Stimulated activated naive CD8-positive, alpha-beta T cell treated with anti-CD3 and anti-CD28 coated beads, Interleukin-15, amount 100 ng/mL, for 72 hours (primary cell): ENCODE measurements around the gene KIR2DL1.
"Not testable (repeated sequence)": the region's sequence is repeated elsewhere in the genome, so short reads cannot be mapped to it uniquely, and the experiment has no call there.

ENCODE experiments used
- ATAC-seq: fragments of 150-1000 bp; cut with Tn5 transposase; 2 replicates; pipeline ENCODE4 v1.10.0; 2021; ENCODE audit warnings: mild to moderate bottlenecking, moderate library complexity
- DNase-seq, 2 donors: peaks; one replicate each; pipeline ENCODE4 v3.0.0; 2021 to 2022
- H3K27ac Mint-ChIP-seq, 2 donors: one replicate each; pipeline ENCODE4 v1.8.0; 2022; ENCODE audit warnings: mild to moderate bottlenecking in 2 of 2, mixed read lengths in 2 of 2, moderate library complexity in 2 of 2
- H3K27me3 Mint-ChIP-seq: one replicate; pipeline ENCODE4 v1.8.0; 2022; ENCODE audit warnings: mixed read lengths
- H3K4me1 Mint-ChIP-seq: one replicate; pipeline ENCODE4 v1.8.0; 2022; ENCODE audit warnings: mild to moderate bottlenecking, mixed read lengths
- H3K4me3 Mint-ChIP-seq, 2 donors: one replicate each; pipeline ENCODE4 v1.8.0; 2022; ENCODE audit warnings: mild to moderate bottlenecking in 2 of 2, mixed read lengths in 2 of 2, moderate library complexity in 1 of 2
- H3K9me3 Mint-ChIP-seq, 2 donors: one replicate each; pipeline ENCODE4 v1.8.0; 2022; ENCODE audit warnings: mixed read lengths in 2 of 2

KIR2DL1 gene

DNA sequence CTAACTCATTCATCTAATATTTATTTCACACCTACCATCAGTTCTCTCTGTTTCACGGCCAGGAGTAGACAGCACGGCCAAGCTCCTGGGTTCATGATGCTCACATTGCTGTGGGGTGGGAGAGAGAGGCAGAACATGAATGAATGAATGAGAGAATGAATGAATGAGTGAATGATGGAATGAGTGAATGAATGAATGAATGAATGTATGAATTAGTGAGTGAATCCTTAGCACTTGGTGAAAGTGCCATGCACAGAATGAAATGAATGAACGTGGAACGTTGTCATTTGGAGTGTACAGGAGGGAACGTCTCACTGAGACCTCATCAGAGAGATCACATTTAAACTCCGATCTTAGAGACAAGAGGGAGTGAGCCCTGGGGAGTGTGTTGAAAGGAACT is 21.9 kb downstream of the KIR2DL1 start:
- no peak for ATAC-seq
- Mint-ChIP-seq H3K4me1 (peaks cover 8% of the 10 kb centered on the region), H3K9me3 (no peaks in the 10 kb centered on the region), H3K4me3 (no peak overlapping the region), H3K27ac (no peak overlapping the region), H3K27me3 (peaks cover 6% of the 10 kb centered on the region)
- DNase-seq: no peak

DNA sequence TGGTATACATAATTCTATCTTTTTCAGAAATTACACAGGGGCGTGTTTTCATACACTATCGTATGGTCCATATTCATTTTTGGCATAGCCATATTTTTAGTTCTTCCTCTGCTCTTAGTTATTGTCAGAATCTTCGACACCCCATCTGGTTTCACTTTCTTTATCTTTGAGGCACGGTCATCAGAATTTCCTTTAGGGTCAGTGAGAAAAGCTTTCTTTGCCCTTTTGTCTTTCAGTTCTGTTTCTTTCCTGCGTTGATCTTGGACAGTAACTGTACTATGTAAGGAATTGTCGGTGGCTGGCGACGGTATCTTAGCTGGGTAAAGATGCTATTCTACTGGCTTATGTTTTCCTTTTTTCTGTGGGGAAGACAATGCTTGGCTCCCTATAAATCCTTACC is 23.2 kb downstream of the KIR2DL1 start:
- ATAC-seq (no peak), DNase-seq (no peak)
- Mint-ChIP-seq H3K27me3 (no peaks in the 10 kb centered on the region), H3K4me1 (peaks cover 8% of the 10 kb centered on the region), H3K4me3 (peak overlapping the region; percentile 61 to 81), H3K27ac (peak overlapping the region; percentile 66 to 85), H3K9me3 (no peaks in the 10 kb centered on the region)

DNA sequence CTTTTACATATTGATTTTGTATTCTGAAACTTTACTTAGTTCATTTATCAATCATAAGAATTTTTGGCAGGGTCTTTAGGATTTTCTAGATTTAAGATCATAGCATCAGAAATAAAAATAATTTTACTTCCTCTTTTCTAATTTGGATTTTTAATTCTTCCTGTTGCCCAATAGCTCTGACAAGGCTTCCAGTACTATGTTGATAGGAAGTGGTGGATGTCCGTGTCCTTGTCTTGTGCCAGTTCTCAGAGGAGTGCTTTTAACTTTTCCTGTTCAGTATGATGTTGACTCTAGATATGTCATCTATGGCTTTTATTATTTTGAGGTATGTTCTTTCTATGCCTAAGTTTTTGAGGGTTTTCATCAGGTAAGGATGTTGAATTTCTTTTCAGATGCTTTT is 26.2 kb downstream of the KIR2DL1 start:
- H3K4me1 Mint-ChIP-seq: peaks cover 8% of the 10 kb centered on the region
- DNase-seq: no peak
- ATAC-seq: no peak
- H3K27ac Mint-ChIP-seq: no peak overlapping the region
- H3K27me3 Mint-ChIP-seq: no peaks in the 10 kb centered on the region
- H3K9me3 Mint-ChIP-seq: no peaks in the 10 kb centered on the region
- H3K4me3 Mint-ChIP-seq: no peak overlapping the region

DNA sequence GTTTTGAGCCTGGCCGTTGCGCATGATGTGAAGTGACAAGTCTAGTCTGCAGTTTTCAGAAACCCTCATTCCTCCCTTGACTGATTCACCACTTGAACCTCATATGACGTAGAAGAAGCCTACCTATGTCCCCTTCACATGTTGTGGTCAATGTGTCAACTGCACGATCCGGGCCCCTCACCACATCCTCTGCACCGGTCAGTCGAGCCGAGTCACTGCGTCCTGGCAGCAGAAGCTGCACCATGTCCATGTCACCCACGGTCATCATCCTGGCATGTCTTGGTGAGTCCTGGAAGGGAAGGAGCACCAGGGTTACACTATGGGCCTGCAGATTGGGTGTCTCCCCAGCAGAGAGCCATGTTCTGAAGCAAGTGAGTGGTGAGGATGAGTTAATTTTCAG is 33.8 kb downstream of the KIR2DL1 start, which contains the start of gene KIR2DL4:
KIR2DL4 (plus strand) TSS at position 201 of the 400 bp plus-strand sequence; CDS start at position 243, 42 bp downstream.
- no peaks in the 10 kb centered on the region for H3K9me3 Mint-ChIP-seq
- no peak within 1 kb of the TSS for H3K27ac Mint-ChIP-seq
- no peak for ATAC-seq
- DNase-seq: no peak
- H3K27me3 Mint-ChIP-seq: peaks cover 29% of the 10 kb centered on the region
- no peak within 1 kb of the TSS for H3K4me3 Mint-ChIP-seq
- no peaks in the 10 kb centered on the region for H3K4me1 Mint-ChIP-seq

DNA sequence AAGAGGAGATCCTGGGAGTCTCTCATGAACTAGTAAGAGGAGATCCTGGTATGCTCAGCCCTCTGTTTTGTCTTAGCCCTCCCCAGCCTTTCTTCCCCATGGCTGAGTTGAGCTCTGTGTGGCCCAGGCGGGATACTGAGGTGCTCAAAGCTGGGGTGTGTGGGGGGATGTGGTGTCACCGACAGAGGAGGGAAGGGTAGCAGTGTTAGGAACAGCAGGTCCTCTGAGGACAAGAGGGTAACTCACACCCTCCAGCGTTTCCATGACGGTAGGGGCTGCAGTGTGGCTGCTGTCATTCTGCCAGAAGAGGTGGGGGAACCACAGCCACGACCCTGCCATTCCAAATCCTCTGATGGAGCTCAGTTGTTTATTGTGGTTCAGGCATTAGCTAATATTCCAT is 34.5 kb downstream of the KIR2DL1 start:
- ATAC-seq (no peak), DNase-seq (no peak)
- Mint-ChIP-seq H3K27ac (no peak overlapping the region), H3K4me3 (no peak overlapping the region), H3K27me3 (peaks cover 33% of the 10 kb centered on the region), H3K9me3 (no peaks in the 10 kb centered on the region), H3K4me1 (no peaks in the 10 kb centered on the region)

DNA sequence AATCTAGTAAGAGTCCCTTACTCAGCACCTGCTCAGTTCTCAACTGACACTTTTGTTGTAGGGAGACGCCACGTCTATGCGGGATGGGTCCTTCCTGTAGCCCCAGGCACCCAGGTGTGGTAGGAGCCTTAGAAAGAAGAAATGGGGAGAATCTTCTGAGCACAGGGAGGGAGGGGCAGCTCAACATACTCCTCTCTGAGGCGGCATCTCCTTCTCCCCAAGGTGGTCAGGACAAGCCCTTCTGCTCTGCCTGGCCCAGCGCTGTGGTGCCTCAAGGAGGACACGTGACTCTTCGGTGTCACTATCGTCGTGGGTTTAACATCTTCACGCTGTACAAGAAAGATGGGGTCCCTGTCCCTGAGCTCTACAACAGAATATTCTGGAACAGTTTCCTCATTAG is 35.0 kb downstream of the KIR2DL1 start:
- DNase-seq: no peak
- Mint-ChIP-seq H3K4me3 (no peak overlapping the region), H3K9me3 (no peaks in the 10 kb centered on the region), H3K27me3 (peaks cover 37% of the 10 kb centered on the region), H3K27ac (no peak overlapping the region), H3K4me1 (no peaks in the 10 kb centered on the region)
- no peak for ATAC-seq

DNA sequence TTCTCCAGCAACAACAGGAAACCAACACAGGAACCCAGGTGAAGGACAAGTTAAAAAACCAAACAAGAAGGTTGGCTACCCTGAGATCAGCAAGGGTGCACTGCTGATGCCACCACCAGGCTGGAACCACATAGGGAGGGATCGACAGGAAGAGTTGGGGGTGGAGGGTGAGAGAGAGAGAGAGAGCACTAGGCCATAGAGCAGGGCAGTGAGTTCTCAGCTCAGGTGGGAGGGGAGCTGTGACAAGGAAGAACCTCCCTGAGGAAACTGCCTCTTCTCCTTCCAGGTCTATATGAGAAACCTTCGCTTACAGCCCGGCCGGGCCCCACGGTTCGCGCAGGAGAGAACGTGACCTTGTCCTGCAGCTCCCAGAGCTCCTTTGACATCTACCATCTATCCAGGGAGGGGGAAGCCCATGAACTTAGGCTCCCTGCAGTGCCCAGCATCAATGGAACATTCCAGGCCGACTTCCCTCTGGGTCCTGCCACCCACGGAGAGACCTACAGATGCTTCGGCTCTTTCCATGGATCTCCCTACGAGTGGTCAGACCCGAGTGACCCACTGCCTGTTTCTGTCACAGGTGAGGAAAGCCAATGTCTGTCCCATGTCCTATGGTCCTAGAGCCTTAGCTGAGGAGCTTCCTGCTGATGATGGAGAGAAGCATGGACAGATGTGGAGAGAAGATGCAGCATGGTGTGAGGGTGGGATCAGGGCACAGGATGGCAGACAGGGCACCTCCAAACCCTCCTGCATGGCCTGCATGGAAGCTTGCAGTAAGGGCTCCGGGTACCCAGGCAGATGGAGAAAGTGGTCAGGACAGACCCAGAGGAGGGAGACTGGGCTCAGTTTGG is 36.3 kb downstream of the KIR2DL1 start:
- Mint-ChIP-seq H3K27me3 (peaks cover 41% of the 10 kb centered on the region), H3K4me3 (no peak overlapping the region), H3K27ac (no peak overlapping the region), H3K9me3 (peaks cover 0 to 7% of the 10 kb centered on the region in 2 donors), H3K4me1 (no peaks in the 10 kb centered on the region)
- ATAC-seq (no peak), DNase-seq (no peak)

DNA sequence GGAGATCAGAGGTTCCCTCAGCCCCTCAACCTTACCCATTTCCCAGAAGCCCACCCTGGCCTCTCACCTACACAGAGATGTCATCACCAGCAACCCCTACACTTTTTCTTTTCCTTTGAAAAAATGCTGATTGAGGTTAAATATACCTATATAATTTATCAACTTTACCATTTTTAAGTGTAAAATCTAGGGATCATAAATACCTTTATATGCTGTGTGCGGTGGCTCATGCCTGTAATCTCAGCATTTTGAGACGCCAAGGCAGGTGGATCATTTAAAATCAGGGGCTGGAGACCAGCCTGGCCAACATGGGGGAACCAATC is 36.9 kb downstream of the KIR2DL1 start:
- H3K27ac Mint-ChIP-seq: no peak overlapping the region
- no peak for ATAC-seq
- H3K27me3 Mint-ChIP-seq: peaks cover 41% of the 10 kb centered on the region
- no peak for DNase-seq
- H3K9me3 Mint-ChIP-seq: peaks cover 0 to 7% of the 10 kb centered on the region in 2 donors
- no peaks in the 10 kb centered on the region for H3K4me1 Mint-ChIP-seq
- no peak overlapping the region for H3K4me3 Mint-ChIP-seq

DNA sequence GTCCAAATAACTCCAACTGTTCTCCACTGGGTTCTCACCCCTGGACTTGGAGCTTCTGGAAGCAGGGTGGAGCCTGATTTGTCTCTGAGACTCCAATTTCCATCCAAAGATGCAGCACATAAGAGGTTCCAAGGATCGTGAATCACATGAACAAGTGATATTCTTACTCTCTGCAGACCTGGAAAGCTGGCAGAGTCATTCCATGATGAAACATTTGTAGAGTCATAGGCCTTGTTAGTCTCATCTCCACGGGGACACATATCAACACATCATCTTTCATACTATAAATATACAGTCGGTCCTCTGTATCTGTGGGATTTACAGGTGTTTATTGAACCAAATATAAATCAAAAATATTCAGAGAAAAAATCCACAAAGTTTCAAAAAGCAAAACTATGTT is 45.0 kb downstream of the KIR2DL1 start:
- H3K27me3 Mint-ChIP-seq: peaks cover 16% of the 10 kb centered on the region
- not testable (repeated sequence) for H3K4me3 Mint-ChIP-seq, H3K27ac Mint-ChIP-seq, ATAC-seq, DNase-seq, H3K4me1 Mint-ChIP-seq
- peaks cover 0 to 19% of the 10 kb centered on the region in 2 donors for H3K9me3 Mint-ChIP-seq

DNA sequence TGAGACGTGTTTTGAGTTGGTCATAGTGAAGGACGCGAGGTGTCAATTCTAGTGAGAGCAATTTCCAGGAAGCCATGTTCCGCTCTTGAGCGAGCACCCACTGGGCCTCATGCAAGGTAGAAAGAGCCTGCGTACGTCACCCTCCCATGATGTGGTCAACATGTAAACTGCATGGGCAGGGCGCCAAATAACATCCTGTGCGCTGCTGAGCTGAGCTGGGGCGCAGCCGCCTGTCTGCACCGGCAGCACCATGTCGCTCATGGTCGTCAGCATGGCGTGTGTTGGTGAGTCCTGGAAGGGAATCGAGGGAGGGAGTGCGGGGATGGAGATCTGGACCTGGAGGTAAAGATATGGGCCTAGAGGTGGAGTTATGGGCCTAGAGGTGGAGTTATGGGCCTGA is 46.7 kb downstream of the KIR2DL1 start, which contains the start of gene KIR3DL1:
KIR3DL1 (plus strand) TSS at position 218 of the 400 bp plus-strand sequence.
- not testable (repeated sequence) for H3K4me1 Mint-ChIP-seq, H3K27ac Mint-ChIP-seq, DNase-seq, ATAC-seq, H3K4me3 Mint-ChIP-seq
- Mint-ChIP-seq H3K9me3 (peaks cover 0 to 12% of the 10 kb centered on the region in 2 donors), H3K27me3 (peaks cover 21% of the 10 kb centered on the region)

DNA sequence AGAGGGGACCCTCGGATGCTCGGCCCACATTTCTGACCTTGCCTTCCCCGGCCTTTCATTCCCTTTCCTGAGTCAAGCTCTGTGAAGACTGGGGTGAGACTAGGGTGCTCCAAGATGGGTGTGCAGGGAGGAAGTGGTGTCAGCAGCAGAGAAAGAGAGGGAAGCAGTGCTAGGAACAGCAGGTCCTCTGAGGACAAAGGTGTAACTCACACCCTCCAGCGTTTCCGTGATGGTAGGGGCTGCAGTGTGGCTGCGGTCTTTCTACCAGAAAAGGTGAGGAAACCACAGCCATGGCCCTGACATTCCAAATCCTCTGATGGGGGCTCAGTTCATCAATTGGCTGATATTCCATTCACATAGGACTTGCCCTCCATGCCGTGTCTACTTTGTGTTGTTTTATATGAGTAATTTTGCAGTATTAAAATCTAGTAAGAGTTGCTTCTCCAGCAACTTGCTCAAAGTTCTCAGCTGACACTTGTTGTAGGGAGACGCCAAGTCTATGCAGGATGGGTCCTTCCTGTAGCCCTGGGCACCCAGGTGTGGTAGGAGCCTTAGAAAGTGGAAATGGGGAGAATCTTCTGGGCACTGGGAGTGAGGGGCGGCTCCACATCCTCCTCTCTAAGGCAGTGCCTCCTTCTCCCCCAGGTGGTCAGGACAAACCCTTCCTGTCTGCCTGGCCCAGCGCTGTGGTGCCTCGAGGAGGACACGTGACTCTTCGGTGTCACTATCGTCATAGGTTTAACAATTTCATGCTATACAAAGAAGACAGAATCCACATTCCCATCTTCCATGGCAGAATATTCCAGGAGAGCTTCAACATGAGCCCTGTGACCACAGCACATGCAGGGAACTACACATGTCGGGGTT is 48.3 kb downstream of the KIR2DL1 start:
- no peaks in the 10 kb centered on the region for H3K9me3 Mint-ChIP-seq
- H3K4me1 Mint-ChIP-seq: no peaks in the 10 kb centered on the region
- no peak for ATAC-seq
- H3K27me3 Mint-ChIP-seq: peaks cover 24% of the 10 kb centered on the region
- H3K4me3 Mint-ChIP-seq: no peak overlapping the region
- DNase-seq: no peak
- no peak overlapping the region for H3K27ac Mint-ChIP-seq

DNA sequence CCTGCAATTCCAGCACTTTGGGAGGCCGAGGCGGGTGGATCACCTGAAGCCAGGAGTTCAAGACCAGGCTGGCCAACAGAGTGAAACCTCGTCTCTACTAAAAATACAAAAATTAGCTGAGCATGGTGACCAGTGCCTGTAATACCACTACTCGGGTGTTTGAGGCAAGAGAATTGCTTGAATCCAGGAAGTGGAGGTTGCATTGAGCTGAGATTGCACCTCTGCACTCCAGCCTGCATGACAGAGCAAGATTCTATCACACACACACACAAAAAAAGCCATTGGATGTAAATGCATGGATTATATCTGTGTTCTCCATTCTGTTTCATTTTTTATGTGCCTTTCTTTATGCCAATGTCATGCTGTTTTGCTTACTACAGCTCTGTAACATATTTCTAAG is 54.8 kb downstream of the KIR2DL1 start:
- not testable (repeated sequence) for H3K4me3 Mint-ChIP-seq, H3K4me1 Mint-ChIP-seq, H3K27ac Mint-ChIP-seq, H3K9me3 Mint-ChIP-seq, ATAC-seq, DNase-seq
- peaks cover 38% of the 10 kb centered on the region for H3K27me3 Mint-ChIP-seq

DNA sequence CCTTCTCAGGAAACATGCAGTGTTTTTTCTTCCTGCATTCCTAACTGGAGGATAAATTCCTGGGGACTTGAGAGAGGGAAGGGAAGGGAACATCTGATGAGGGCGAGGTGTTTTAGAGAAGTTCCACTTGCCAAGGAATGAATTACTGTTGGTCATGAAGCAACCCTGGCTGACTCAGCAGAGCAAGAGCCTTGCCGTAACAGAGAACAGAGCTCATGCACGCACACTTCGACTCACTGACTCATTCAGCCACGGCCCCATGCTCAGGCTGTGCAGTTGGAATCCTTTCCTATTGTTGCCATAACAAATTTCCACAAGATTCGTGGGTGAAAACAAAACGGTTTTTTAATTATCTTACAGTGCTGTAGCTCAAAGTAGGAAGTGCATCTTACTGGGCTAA is 55.7 kb downstream of the KIR2DL1 start:
- DNase-seq, H3K4me3 Mint-ChIP-seq, H3K4me1 Mint-ChIP-seq, H3K27ac Mint-ChIP-seq, ATAC-seq, H3K9me3 Mint-ChIP-seq: not testable (repeated sequence)
- peaks cover 40% of the 10 kb centered on the region for H3K27me3 Mint-ChIP-seq

DNA sequence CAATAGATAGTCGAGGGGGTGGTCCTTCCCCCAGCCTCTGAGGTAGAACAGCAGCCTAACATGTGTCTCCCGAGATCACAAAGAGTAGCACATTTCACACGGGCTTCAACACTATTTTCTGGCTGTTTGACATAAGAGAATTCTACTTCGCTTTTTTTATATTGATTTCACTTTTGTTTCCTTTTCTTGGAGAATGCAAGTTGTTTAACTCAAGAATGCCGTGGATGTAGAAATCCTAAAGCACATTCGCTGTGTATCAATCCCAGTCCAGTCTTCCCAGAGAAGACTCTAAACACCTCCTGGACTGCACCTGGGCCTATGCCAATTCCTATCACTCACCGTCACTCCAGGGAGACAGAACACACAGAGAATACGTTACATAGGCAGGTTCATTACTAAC is 58.5 kb downstream of the KIR2DL1 start:
- H3K4me3 Mint-ChIP-seq, H3K27ac Mint-ChIP-seq, H3K9me3 Mint-ChIP-seq: not testable (repeated sequence)

DNA sequence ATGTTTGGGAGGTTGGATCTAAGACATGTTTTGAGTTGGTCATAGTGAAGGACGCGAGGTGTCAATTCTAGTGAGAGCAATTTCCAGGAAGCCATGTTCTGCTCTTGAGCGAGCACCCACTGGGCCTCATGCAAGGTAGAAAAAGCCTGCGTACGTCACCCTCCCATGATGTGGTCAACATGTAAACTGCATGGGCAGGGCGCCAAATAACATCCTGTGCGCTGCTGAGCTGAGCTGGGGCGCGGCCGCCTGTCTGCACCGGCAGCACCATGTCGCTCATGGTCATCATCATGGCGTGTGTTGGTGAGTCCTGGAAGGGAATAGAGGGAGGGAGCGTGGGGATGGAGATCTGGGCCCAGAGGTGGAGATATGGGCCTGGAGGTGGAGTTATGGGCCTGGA is 62.9 kb downstream of the KIR2DL1 start, which contains the start of gene KIR2DS4:
KIR2DS4 (plus strand) TSS at position 181 of the 400 bp plus-strand sequence.
- H3K27me3 Mint-ChIP-seq: peaks cover 16% of the 10 kb centered on the region
- H3K4me3 Mint-ChIP-seq, ATAC-seq, DNase-seq, H3K4me1 Mint-ChIP-seq, H3K9me3 Mint-ChIP-seq, H3K27ac Mint-ChIP-seq: not testable (repeated sequence)

More for the DNA sequence above, 58.5 kb downstream of the KIR2DL1 start:
- peaks cover 36% of the 10 kb centered on the region for H3K27me3 Mint-ChIP-seq
- not testable (repeated sequence) for ATAC-seq, DNase-seq, H3K4me1 Mint-ChIP-seq
